HG02885 (cell line): ENCODE measurements around the gene DPAGT1.
A peak's percentile ranks its signal among the peaks of the same experiment; 100 is the strongest.
"Not testable (repeated sequence)": the region's sequence is repeated elsewhere in the genome, so short reads cannot be mapped to it uniquely, and the experiment has no call there.

Experiments
- ATAC-seq: cut with Tn5 transposase; IDR thresholded peaks from one replicate; pipeline ENCODE4 v1.9.1; 2021; ENCODE audit warnings: mild to moderate bottlenecking; ENCODE audit not compliant: unreplicated experiment, poor library complexity

The DPAGT1 gene

GRCh38 chr11:119101759-119102423 is at the start of gene DPAGT1:
Gene DPAGT1, minus strand, starts transcription at chr11:119101853. Its CDS starts 198 bp downstream, at chr11:119101655.
- peak; percentile 83 for ATAC-seq

- ATAC-seq: no peak
These were observed 48.2 kb upstream of the DPAGT1 start for GRCh38 chr11:119149786-119150275.

GRCh38 chr11:119149018-119149785 is 47.5 kb upstream of the DPAGT1 start, which contains the start of gene ABCG4:
Gene ABCG4, plus strand, starts transcription at chr11:119149052. Its CDS starts 914 bp downstream, at chr11:119149966.
- ATAC-seq: no peak

- ATAC-seq: no peak
These were observed 47.0 kb upstream of the DPAGT1 start for GRCh38 chr11:119148720-119149017.

GRCh38 chr11:119147604-119148333 is 46.1 kb upstream of the DPAGT1 start:
- ATAC-seq: no peak

GRCh38 chr11:119145551-119145950 is 43.9 kb upstream of the DPAGT1 start:
- no peak for ATAC-seq

GRCh38 chr11:119144825-119145486 is 43.3 kb upstream of the DPAGT1 start:
- peak; percentile 45 for ATAC-seq

- not testable (repeated sequence) for ATAC-seq
These were observed 37.6 kb upstream of the DPAGT1 start for GRCh38 chr11:119139276-119139675.

GRCh38 chr11:119134389-119134978 is 32.8 kb upstream of the DPAGT1 start:
- ATAC-seq: no peak

- no peak for ATAC-seq
These were observed 29.0 kb upstream of the DPAGT1 start for GRCh38 chr11:119130662-119131061.

GRCh38 chr11:119126675-119127268 is 25.1 kb upstream of the DPAGT1 start:
- ATAC-seq: no peak

- no peak for ATAC-seq
These were observed 24.2 kb upstream of the DPAGT1 start for GRCh38 chr11:119125821-119126220.

GRCh38 chr11:119121811-119122124 is 20.1 kb upstream of the DPAGT1 start:
- no peak for ATAC-seq

- ATAC-seq: peak; percentile 96
These were observed 19.6 kb upstream of the DPAGT1 start, which contains the start of gene HINFP for GRCh38 chr11:119121008-119121810. Gene HINFP, plus strand, starts transcription at chr11:119121580. Its CDS starts 5,365 bp downstream, at chr11:119126945.

GRCh38 chr11:119120639-119121007 is 19.0 kb upstream of the DPAGT1 start:
- ATAC-seq: no peak

GRCh38 chr11:119118946-119119345 is 17.3 kb upstream of the DPAGT1 start:
- no peak for ATAC-seq

GRCh38 chr11:119118227-119118626 is 16.6 kb upstream of the DPAGT1 start:
- ATAC-seq: no peak

GRCh38 chr11:119117004-119117706 is 15.5 kb upstream of the DPAGT1 start:
- ATAC-seq: no peak
